K562 (cell line): Measurements from ENCODE around the gene GBF1. TPM values are rescaled to one million over a fixed set of nuclear protein-coding genes. Genes with fewer than 3 reads are reported as not detected.
A peak's percentile ranks its signal among the peaks of the same experiment; 100 is the strongest.

Source experiments
- BCLAF1 ChIP-seq, 2 experiments: fragments of 450-650 bp in 1 of 2; IDR thresholded peaks; 2 replicates each; pipeline ENCODE4 v1.6.1; 2011 to 2017; ENCODE audit warnings: low read depth in 2 of 2, antibody characterized with exemption in 1 of 2, borderline replicate concordance in 1 of 2, low read length in 1 of 2, mild to moderate bottlenecking in 1 of 2, mixed read lengths in 1 of 2; ENCODE audit not compliant: control insufficient read depth in 1 of 2
- CBX5 ChIP-seq: IDR thresholded peaks from 2 replicates; pipeline ENCODE4 v1.6.1; 2014; ENCODE audit warnings: low read depth, borderline replicate concordance
- CTBP1 ChIP-seq: fragments of 450-650 bp; IDR thresholded peaks from 2 replicates; pipeline ENCODE4 v1.6.1; 2016; ENCODE audit warnings: borderline replicate concordance
- DPF2 ChIP-seq: fragments of 450-650 bp; IDR thresholded peaks from 2 replicates; pipeline ENCODE4 v1.6.1; 2016
- ELF1 ChIP-seq: fragments of 200-800 bp; sonication (Bioruptor generic); IDR thresholded peaks from 2 replicates; pipeline ENCODE4 v1.6.1; 2016; ENCODE audit warnings: missing genetic modification characterization, missing compliant biosample characterization
- HOMEZ ChIP-seq: fragments of 250-450 bp; sonication (Bioruptor Pico); IDR thresholded peaks from 2 replicates; pipeline ENCODE4 v1.4.0; 2020; ENCODE audit warnings: mild to moderate bottlenecking, moderate library complexity
- MLX ChIP-seq, 2 experiments: fragments of 450-650 bp in 1 of 2; sonication (generic) in 1 of 2; formaldehyde crosslinking; conservative IDR thresholded peaks; 2 replicates each; pipeline versions ENCODE4 v1.4.0 to v1.8.1; 2020 to 2022; ENCODE audit warnings: mild to moderate bottlenecking in 1 of 2, missing genetic modification reagents in 1 of 2
- NFATC3 ChIP-seq: fragments of 450-650 bp; IDR thresholded peaks from 2 replicates; pipeline ENCODE4 v1.6.1; 2017; ENCODE audit warnings: mild to moderate bottlenecking
- RBFOX2 ChIP-seq: fragments of 200-400 bp; formaldehyde crosslinking; IDR thresholded peaks from 2 replicates; pipeline ENCODE4 v1.6.1; 2017; ENCODE audit warnings: low read depth, mild to moderate bottlenecking, low read length, moderate library complexity
- RUNX1 ChIP-seq: sonication (generic); IDR thresholded peaks from 2 replicates; pipeline ENCODE4 v1.6.1; 2016; ENCODE audit warnings: antibody characterized with exemption, low read depth
- U2AF1 ChIP-seq: fragments of 200-400 bp; formaldehyde crosslinking; optimal IDR thresholded peaks from 2 replicates; pipeline ENCODE3; 2017; ENCODE audit warnings: mild to moderate bottlenecking, low read depth, low read length, moderate library complexity
- XRCC5 ChIP-seq: fragments of 200-400 bp; formaldehyde crosslinking; IDR thresholded peaks from 2 replicates; pipeline ENCODE4 v1.6.1; 2017; ENCODE audit warnings: low read depth, mild to moderate bottlenecking, low read length
- ZBED1 ChIP-seq: IDR thresholded peaks from 2 replicates; pipeline ENCODE4 v1.6.1; 2014
- ZBTB33 ChIP-seq: sonication (generic); formaldehyde crosslinking; IDR thresholded peaks from 2 replicates; pipeline ENCODE4 v1.8.1; 2023; ENCODE audit warnings: mild to moderate bottlenecking, missing genetic modification reagents
- ZFP1 ChIP-seq: fragments of 450-650 bp; formaldehyde crosslinking; IDR thresholded peaks from 2 replicates; pipeline ENCODE4 v1.4.0; 2020; ENCODE audit warnings: mild to moderate bottlenecking, mixed read lengths
- ZKSCAN3 ChIP-seq: fragments of 250-450 bp; sonication (Bioruptor Pico); IDR thresholded peaks from 2 replicates; pipeline ENCODE4 v1.4.0; 2020
- polyA plus RNA-seq, 8 experiments: library from polyadenylated mRNA; depleted of rRNA in 4 of 8; stranded (reverse) in 5 of 8; unstranded in 3 of 8; fragments of >200 nt; fragmentation: Nextera tagmentation in 2 of 8; fragmentation: Illumina TruSeq in 1 of 8; extraction: Ambion mirVana in 2 of 8; extraction: Trizol in 1 of 8; gene quantifications; 2 replicates each; pipeline versions ENCODE4 v1.2.1 to v1.2.3, GENCODE V29; 2011 to 2014; ENCODE audit warnings: inconsistent platforms in 1 of 8, missing spikeins in 1 of 8
- total RNA-seq, 7 experiments: library from RNA; depleted of rRNA in 6 of 7; stranded (reverse); fragments of >200 nt in 6 of 7; fragmentation: Illumina TruSeq in 2 of 7; extraction: Trizol in 2 of 7; gene quantifications; 2 replicates each; pipeline versions ENCODE4 v1.2.1 to v1.2.3, GENCODE V29; 2011 to 2021; ENCODE audit warnings: low replicate concordance in 1 of 7

The GBF1 gene
- total and polyA plus RNA-seq, 9 of the 15 experiments (the other 6 are each of a cell fraction or from before 2014, with no cell fraction given), result 0.69 to 28.0 (median 10.3) TPM

GRCh38 chr10:102231357-102232318, 13.7 kb upstream of the GBF1 start (continued):
- TF ChIP-seq BCLAF1 (IDR thresholded peaks at IDR 0.05; ENCODE audit: borderline replicate concordance in 1 of 2, control insufficient read depth in 1 of 2, low read depth in 2 of 2, low read length in 1 of 2) (no peak), DPF2 (no peak), XRCC5 (no peak), HOMEZ (CRISPR knock-in tag) (no peak), ZBTB33 (CRISPR knock-in tag) (peak; percentile 78), ELF1 (tag) (no peak), ZBED1 (no peak), ZKSCAN3 (no peak), RUNX1 (no peak), MLX (CRISPR knock-in tag; conservative IDR thresholded peaks at IDR 0.05) (no peak), NFATC3 (no peak), CBX5 (no peak), RBFOX2 (peak; percentile 2; the same call in 1 of the 2 replicates), U2AF1 (no peak), ZFP1 (CRISPR knock-in tag) (no peak), CTBP1 (peak; percentile 13; the same call in 1 of the 2 replicates)
